HepG2 (cell line): ENCODE measurements around the gene ADARB1. TPM values are rescaled to one million over a fixed set of nuclear protein-coding genes. Genes with fewer than 3 reads are reported as not detected.

Experiments used
- ATAC-seq: fragments of 200-7000 bp; cut with Tn5 transposase; 3 replicates; pipeline ENCODE4 v1.9.1; 2020; ENCODE audit warnings: mild to moderate bottlenecking, moderate library complexity
- BruUV-seq: library from RNA; stranded (reverse); fragments of 400-500 nt; replicated peaks from 2 replicates; lab custom pipeline; 2021; lab: Mats Ljungman, UMichigan
- CTCF ChIA-PET: fragments of 300-600 bp; formaldehyde crosslinking; extraction: SDS; loops from one replicate; lab custom pipeline; 2021; ENCODE audit warnings: low total read pairs, inconsistent platforms, low intra/inter-chr PET ratio; lab: Yijun Ruan, JAX
- POLR2A ChIA-PET: fragments of 350-600 bp; sonication (Branson Sonifier 250); formaldehyde crosslinking; loops from one replicate; lab custom pipeline; 2020; ENCODE audit warnings: antibody characterized with exemption, inconsistent platforms; lab: Yijun Ruan, JAX
- DNase-seq: peaks from one replicate; pipeline ENCODE4 v3.0.0-alpha.2; 2015; ENCODE audit warnings: low spot score
- FAIRE-seq: peaks from 3 replicates; lab custom pipeline; 2011; peaks lifted over from hg19 to GRCh38; lab: Jason Lieb, UNC
- H2AFZ ChIP-seq: one replicate; pipeline ENCODE4 v1.6.1; 2011; ENCODE audit warnings: low read length, inconsistent platforms
- H3K27ac ChIP-seq: fragments of 300-600 bp; 3 replicates; pipeline ENCODE4 v1.8.0; 2011; ENCODE audit warnings: mixed run types, mild to moderate bottlenecking, mixed read lengths, low read length, inconsistent platforms; ENCODE audit not compliant: insufficient read depth; ENCODE audit errors: extremely low read length
- H3K27me3 ChIP-seq, 2 experiments: fragments of 200-600 bp in 1 of 2; 2 replicates in 1 of 2; 3 replicates in 1 of 2; pipeline versions ENCODE4 v1.6.0 to v1.8.0; 2011; ENCODE audit warnings: low read length in 2 of 2, mild to moderate bottlenecking in 2 of 2, moderate library complexity in 2 of 2, inconsistent platforms in 1 of 2; ENCODE audit not compliant: insufficient read depth in 2 of 2, control insufficient read depth in 1 of 2
- H3K36me3 ChIP-seq, 2 experiments: fragments of 200-600 bp in 1 of 2; replicated peaks in 1 of 2; 2 replicates in 1 of 2; 3 replicates in 1 of 2; pipeline versions ENCODE4 v1.5.1 to v1.8.0; 2011; ENCODE audit warnings: low read length in 2 of 2, inconsistent platforms in 1 of 2; ENCODE audit not compliant: insufficient read depth in 2 of 2, control insufficient read depth in 1 of 2
- H3K4me1 ChIP-seq: 2 replicates; pipeline ENCODE4 v1.5.1; 2012; ENCODE audit warnings: low read length, inconsistent platforms; ENCODE audit not compliant: insufficient read depth
- H3K4me2 ChIP-seq: 2 replicates; pipeline ENCODE4 v1.6.0; 2011; ENCODE audit warnings: low read depth, low read length, inconsistent platforms
- H3K4me3 ChIP-seq, 3 experiments: fragments of 200-600 bp in 1 of 3; sonication (generic), shearing (Covaris generic) in 1 of 3; replicated peaks in 1 of 3; 2 replicates each; pipeline ENCODE4 v1.5.1; 2011 to 2016; ENCODE audit warnings: low read length in 3 of 3, inconsistent platforms in 2 of 3, low read depth in 2 of 3, mild to moderate bottlenecking in 2 of 3, control low read depth in 1 of 3, mixed read lengths in 1 of 3; ENCODE audit not compliant: insufficient read depth in 1 of 3
- H3K79me2 ChIP-seq: one replicate; pipeline ENCODE4 v1.6.1; 2011; ENCODE audit warnings: low read length, inconsistent platforms; ENCODE audit not compliant: insufficient read depth
- H3K9ac ChIP-seq: 2 replicates; pipeline ENCODE4 v1.6.0; 2011; ENCODE audit warnings: mild to moderate bottlenecking, low read depth, low read length, inconsistent platforms; ENCODE audit not compliant: insufficient read depth
- H3K9me3 ChIP-seq: 2 replicates; pipeline ENCODE4 v1.5.1; 2012; ENCODE audit warnings: mild to moderate bottlenecking, low read length
- H4K20me1 ChIP-seq: 2 replicates; pipeline ENCODE4 v1.6.0; 2011; ENCODE audit warnings: inconsistent platforms, mild to moderate bottlenecking, low read length, moderate library complexity; ENCODE audit not compliant: insufficient read depth
- CEBPZ ChIP-seq: IDR thresholded peaks from 2 replicates; pipeline ENCODE4 v1.6.1; 2012; ENCODE audit warnings: low read length, improper control_type of control experiment
- RCOR2 ChIP-seq: IDR thresholded peaks from 2 replicates; pipeline ENCODE4 v1.6.1; 2016; ENCODE audit warnings: missing biosample characterization, missing genetic modification reagents
- SRSF1 ChIP-seq: fragments of 200-400 bp; formaldehyde crosslinking; optimal IDR thresholded peaks from 2 replicates; pipeline ENCODE3; 2017; ENCODE audit warnings: mild to moderate bottlenecking, low read depth, low read length, moderate library complexity
- SRY ChIP-seq: sonication (generic); formaldehyde crosslinking; IDR thresholded peaks from 2 replicates; pipeline ENCODE4 v1.8.0; 2022; ENCODE audit warnings: mild to moderate bottlenecking, missing genetic modification reagents
- THAP11 ChIP-seq: IDR thresholded peaks from 2 replicates; pipeline ENCODE4 v1.6.1; 2016; ENCODE audit warnings: missing biosample characterization, missing genetic modification reagents
- ZBTB8A ChIP-seq: sonication (generic); formaldehyde crosslinking; IDR thresholded peaks from 2 replicates; pipeline ENCODE4 v1.4.0; 2020; ENCODE audit warnings: mild to moderate bottlenecking, low read depth, missing genetic modification reagents, borderline replicate concordance
- ZNF101 ChIP-seq: sonication (generic); formaldehyde crosslinking; IDR thresholded peaks from 2 replicates; pipeline ENCODE4 v1.4.0; 2020; ENCODE audit warnings: mild to moderate bottlenecking, low read depth, missing genetic modification reagents, borderline replicate concordance
- ZNF432 ChIP-seq: sonication (generic); formaldehyde crosslinking; IDR thresholded peaks from 2 replicates; pipeline ENCODE4 v1.5.0; 2020; ENCODE audit warnings: missing genetic modification reagents, mild to moderate bottlenecking, borderline replicate concordance
- ZNF552 ChIP-seq: sonication (generic); formaldehyde crosslinking; IDR thresholded peaks from 2 replicates; pipeline ENCODE4 v1.9.0; 2022; ENCODE audit warnings: missing genetic modification reagents, mild to moderate bottlenecking, borderline replicate concordance
- ZNF646 ChIP-seq: sonication (generic); formaldehyde crosslinking; IDR thresholded peaks from 2 replicates; pipeline ENCODE4 v1.9.0; 2021; ENCODE audit warnings: mild to moderate bottlenecking, missing genetic modification reagents
- ZNF672 ChIP-seq: sonication (generic); formaldehyde crosslinking; IDR thresholded peaks from 2 replicates; pipeline ENCODE4 v1.8.1; 2022; ENCODE audit warnings: missing genetic modification reagents
- ZNF816 ChIP-seq: sonication (generic); formaldehyde crosslinking; IDR thresholded peaks from 2 replicates; pipeline ENCODE4 v1.8.0; 2022; ENCODE audit warnings: missing genetic modification reagents, mild to moderate bottlenecking, borderline replicate concordance
- ZSCAN25 ChIP-seq: sonication (generic); formaldehyde crosslinking; IDR thresholded peaks from 2 replicates; pipeline ENCODE4 v1.8.0; 2022; ENCODE audit warnings: mild to moderate bottlenecking, missing genetic modification reagents
- WGBS: methylation state at CpG from one replicate; pipeline ENCODE4 v1.1.6; 2017; ENCODE audit warnings: low lambda C conversion rate; 5-methylcytosine and 5-hydroxymethylcytosine counted together
- in situ Hi-C: cut with HindIII; loops from 2 replicates; pipeline ENCODE4 v1.10.0; 2017; ENCODE audit warnings: low pct_unique_long_range_greater_than_20kb; ENCODE audit not compliant: extremely low pct_ligation_motif_present
- intact Hi-C: fragments of 100-400 bp; cut with micrococcal nuclease; formaldehyde crosslinking; loops from one replicate; pipeline ENCODE4 v1.10.0; 2022; ENCODE audit not compliant: unreplicated experiment
- polyA plus RNA-seq, 8 experiments: library from polyadenylated mRNA; depleted of rRNA in 3 of 8; stranded (reverse) in 7 of 8; unstranded in 1 of 8; fragments of >200 nt; fragmentation: Illumina TruSeq in 4 of 8; extraction: Trizol in 4 of 8; gene quantifications; 2 replicates each; pipeline versions ENCODE4 v1.2.1 to v1.2.3, GENCODE V29; 2011 to 2016; ENCODE audit warnings: low read depth in 4 of 8, missing spikeins in 1 of 8, mixed read lengths in 1 of 8; ENCODE audit not compliant: insufficient read depth in 1 of 8
- total RNA-seq, 5 experiments: library from RNA; depleted of rRNA; stranded (reverse); fragments of >200 nt; fragmentation: Illumina TruSeq; extraction: Trizol; gene quantifications; 2 replicates each; pipeline ENCODE4 v1.2.3, GENCODE V29; 2016; ENCODE audit warnings: low read depth in 1 of 5

The ADARB1 gene
- total and polyA plus RNA-seq, 2 of the 13 experiments (the other 11 are each of a cell fraction or from before 2014, with no cell fraction given) = 6.6 to 10.0 TPM

GRCh38 chr21:45109831-45110492 lies 35.6 kb downstream of the ADARB1 start:
- 90% methylated on average over 15 of the region's 15 CpGs for WGBS
- ATAC-seq (no peak), DNase-seq (no peak)
- TF ChIP-seq ZNF432 (CRISPR knock-in tag) (no peak), CEBPZ (no peak), SRY (CRISPR knock-in tag) (no peak), ZNF552 (CRISPR knock-in tag) (no peak), ZSCAN25 (CRISPR knock-in tag) (no peak), THAP11 (CRISPR knock-in tag) (no peak), SRSF1 (no peak), ZNF672 (CRISPR knock-in tag) (no peak), ZNF646 (CRISPR knock-in tag) (no peak), RCOR2 (CRISPR knock-in tag) (no peak), ZNF101 (CRISPR knock-in tag) (no peak), ZNF816 (no peak), ZBTB8A (CRISPR knock-in tag) (no peak)
- TF ChIP-seq, all 625 proteins: peak for 0
- Histone ChIP-seq H3K4me1 (no peaks in the 10 kb centered on the region), H3K4me3 (no peak overlapping the region), H3K9ac (no peak overlapping the region), H3K79me2 (no peaks in the 10 kb centered on the region), H3K27ac (no peak overlapping the region), H4K20me1 (no peaks in the 10 kb centered on the region), H3K4me2 (no peak overlapping the region), H2AFZ (no peak overlapping the region), H3K9me3 (no peaks in the 10 kb centered on the region), H3K27me3 (no peaks in the 10 kb centered on the region), H3K36me3 (peaks cover 0 to 1% of the 10 kb centered on the region in 2 experiments; a peak in 2 of 5 replicates)
- in situ Hi-C loops (no loop called here), intact Hi-C loops (no loop called here)
- ChIA-PET POLR2A (no interaction called here), CTCF (no interaction called here)
- BruUV-seq = no TSS peak
- FAIRE-seq = no peak
